SK-N-SH treated with all-trans-retinoic acid at 6 μM for 48 hours (cell line): Measurements from ENCODE around the gene MORC1.

ENCODE experiments used
- ATAC-seq: fragments of 200-7000 bp; cut with Tn5 transposase; 3 replicates; pipeline ENCODE4 v1.9.1; 2020; ENCODE audit warnings: mild to moderate bottlenecking, moderate library complexity
- ARNTL ChIP-seq: fragments of 450-650 bp; formaldehyde crosslinking; IDR thresholded peaks from 2 replicates; pipeline ENCODE4 v1.5.0; 2020; ENCODE audit warnings: low read depth, mild to moderate bottlenecking, moderate library complexity, borderline replicate concordance
- BACH2 ChIP-seq: fragments of 250-450 bp; sonication (Bioruptor Pico); IDR thresholded peaks from 2 replicates; pipeline ENCODE4 v1.9.0; 2021; ENCODE audit warnings: mild to moderate bottlenecking, borderline replicate concordance
- CREB5 ChIP-seq: fragments of 250-450 bp; sonication (Bioruptor Pico); IDR thresholded peaks from 2 replicates; pipeline ENCODE4 v1.5.1; 2020; ENCODE audit warnings: low read depth, mild to moderate bottlenecking, moderate library complexity
- CSDC2 ChIP-seq: fragments of 250-450 bp; sonication (Bioruptor Pico); IDR thresholded peaks from 2 replicates; pipeline ENCODE4 v1.5.0; 2020; ENCODE audit warnings: mild to moderate bottlenecking, moderate library complexity
- CSRNP3 ChIP-seq: fragments of 250-450 bp; sonication (Bioruptor Pico); IDR thresholded peaks from 2 replicates; pipeline ENCODE4 v1.5.1; 2021; ENCODE audit warnings: mild to moderate bottlenecking, moderate library complexity
- ESRRG ChIP-seq: fragments of 250-450 bp; sonication (Bioruptor Pico); IDR thresholded peaks from 2 replicates; pipeline ENCODE4 v1.6.1; 2021; ENCODE audit warnings: mild to moderate bottlenecking
- GLIS3 ChIP-seq: fragments of 250-450 bp; sonication (Bioruptor Pico); IDR thresholded peaks from 2 replicates; pipeline ENCODE4 v1.5.0; 2020; ENCODE audit warnings: mild to moderate bottlenecking, moderate library complexity
- ISL1 ChIP-seq: fragments of 250-450 bp; sonication (Bioruptor Pico); IDR thresholded peaks from 2 replicates; pipeline ENCODE4 v2.1.2; 2022; ENCODE audit warnings: mild to moderate bottlenecking, moderate library complexity
- OSR1 ChIP-seq: fragments of 250-450 bp; sonication (Bioruptor Pico); IDR thresholded peaks from 2 replicates; pipeline ENCODE4 v1.8.0; 2022; ENCODE audit warnings: moderate library complexity, mild to moderate bottlenecking, inconsistent platforms
- PATZ1 ChIP-seq: fragments of 250-450 bp; sonication (Bioruptor Pico); IDR thresholded peaks from 2 replicates; pipeline ENCODE4 v1.8.0; 2020; ENCODE audit warnings: mild to moderate bottlenecking, moderate library complexity, borderline replicate concordance
- POU6F1 ChIP-seq: fragments of 250-450 bp; sonication (Bioruptor Pico); IDR thresholded peaks from 2 replicates; pipeline ENCODE4 v1.8.0; 2021; ENCODE audit warnings: low read depth, mild to moderate bottlenecking, moderate library complexity, borderline replicate concordance
- PPARA ChIP-seq: fragments of 250-450 bp; sonication (Bioruptor Pico); IDR thresholded peaks from 2 replicates; pipeline ENCODE4 v1.5.0; 2020; ENCODE audit warnings: mild to moderate bottlenecking, borderline replicate concordance
- SNAI2 ChIP-seq: fragments of 250-450 bp; sonication (Bioruptor Pico); IDR thresholded peaks from 2 replicates; pipeline ENCODE4 v1.5.0; 2020; ENCODE audit warnings: mild to moderate bottlenecking, moderate library complexity
- TCF4 ChIP-seq: fragments of 250-450 bp; sonication (Bioruptor Pico); IDR thresholded peaks from 2 replicates; pipeline ENCODE4 v1.8.0; 2021; ENCODE audit warnings: mild to moderate bottlenecking, moderate library complexity, borderline replicate concordance
- TSHZ2 ChIP-seq: fragments of 250-450 bp; sonication (Bioruptor Pico); IDR thresholded peaks from 2 replicates; pipeline ENCODE4 v1.5.0; 2020; ENCODE audit warnings: mild to moderate bottlenecking, moderate library complexity
- ZC3H10 ChIP-seq: fragments of 250-450 bp; sonication (Bioruptor Pico); IDR thresholded peaks from 2 replicates; pipeline ENCODE4 v1.5.1; 2021; ENCODE audit warnings: mild to moderate bottlenecking, moderate library complexity
- ZFP3 ChIP-seq: fragments of 250-450 bp; sonication (Bioruptor Pico); IDR thresholded peaks from 2 replicates; pipeline ENCODE4 v1.5.0; 2020; ENCODE audit warnings: mild to moderate bottlenecking, moderate library complexity
- ZNF565 ChIP-seq: fragments of 450-650 bp; formaldehyde crosslinking; conservative IDR thresholded peaks from 2 replicates; pipeline ENCODE4 v1.5.0; 2020; ENCODE audit warnings: low read depth, mild to moderate bottlenecking, moderate library complexity
- ZNF70 ChIP-seq: fragments of 450-650 bp; formaldehyde crosslinking; IDR thresholded peaks from 2 replicates; pipeline ENCODE4 v1.5.0; 2020; ENCODE audit warnings: mild to moderate bottlenecking, moderate library complexity
- ZNF8 ChIP-seq: fragments of 450-650 bp; formaldehyde crosslinking; IDR thresholded peaks from 2 replicates; pipeline ENCODE4 v1.5.0; 2020; ENCODE audit warnings: mild to moderate bottlenecking, moderate library complexity

Gene MORC1

GRCh38 chr3:109045271-109046040 lies 72.5 kb downstream of the MORC1 start:
- TF ChIP-seq BACH2 (CRISPR knock-in tag), result no peak
- no peak for ATAC-seq

- TF ChIP-seq POU6F1 (CRISPR knock-in tag) (no peak), TSHZ2 (CRISPR knock-in tag) (no peak), CREB5 (no peak), OSR1 (CRISPR knock-in tag) (no peak), ZNF70 (CRISPR knock-in tag) (no peak), ZFP3 (CRISPR knock-in tag) (no peak), SNAI2 (CRISPR knock-in tag) (no peak)
- no peak for ATAC-seq
These were observed 82.9 kb downstream of the MORC1 start for GRCh38 chr3:109035082-109035481.

- ATAC-seq, result no peak
- TF ChIP-seq TCF4, result no peak
- TF ChIP-seq ZNF8 (CRISPR knock-in tag), result no peak
- TF ChIP-seq ARNTL (CRISPR knock-in tag), result no peak
- TF ChIP-seq POU6F1 (CRISPR knock-in tag), result no peak
- no peak for TF ChIP-seq ISL1 (CRISPR knock-in tag)
- no peak for TF ChIP-seq ZNF565 (CRISPR knock-in tag)
- no peak for TF ChIP-seq GLIS3
These were observed 84.8 kb downstream of the MORC1 start for GRCh38 chr3:109033000-109033660.

- no peak for ATAC-seq
- TF ChIP-seq CREB5 (no peak), OSR1 (CRISPR knock-in tag) (no peak), ZFP3 (CRISPR knock-in tag) (no peak), ISL1 (CRISPR knock-in tag) (no peak), ZNF70 (CRISPR knock-in tag) (no peak), TCF4 (no peak), CSDC2 (CRISPR knock-in tag) (no peak), PATZ1 (CRISPR knock-in tag) (no peak), SNAI2 (CRISPR knock-in tag) (no peak), CSRNP3 (no peak), ZC3H10 (CRISPR knock-in tag) (no peak), PPARA (CRISPR knock-in tag) (no peak), ESRRG (CRISPR knock-in tag) (no peak), BACH2 (CRISPR knock-in tag) (no peak)
These were observed 89.2 kb downstream of the MORC1 start for GRCh38 chr3:109028753-109029152.
